Measurements from ENCODE around the gene PRDX5. TPM values are rescaled to one million over a fixed set of nuclear protein-coding genes. Genes with fewer than 3 reads are reported as not detected.

The PRDX5 gene
- total and polyA plus RNA-seq, 9 of the 15 experiments (the other 6 are each of a cell fraction or from before 2014, with no cell fraction given): 40.8 to 327 (median 204) TPM

DNA sequence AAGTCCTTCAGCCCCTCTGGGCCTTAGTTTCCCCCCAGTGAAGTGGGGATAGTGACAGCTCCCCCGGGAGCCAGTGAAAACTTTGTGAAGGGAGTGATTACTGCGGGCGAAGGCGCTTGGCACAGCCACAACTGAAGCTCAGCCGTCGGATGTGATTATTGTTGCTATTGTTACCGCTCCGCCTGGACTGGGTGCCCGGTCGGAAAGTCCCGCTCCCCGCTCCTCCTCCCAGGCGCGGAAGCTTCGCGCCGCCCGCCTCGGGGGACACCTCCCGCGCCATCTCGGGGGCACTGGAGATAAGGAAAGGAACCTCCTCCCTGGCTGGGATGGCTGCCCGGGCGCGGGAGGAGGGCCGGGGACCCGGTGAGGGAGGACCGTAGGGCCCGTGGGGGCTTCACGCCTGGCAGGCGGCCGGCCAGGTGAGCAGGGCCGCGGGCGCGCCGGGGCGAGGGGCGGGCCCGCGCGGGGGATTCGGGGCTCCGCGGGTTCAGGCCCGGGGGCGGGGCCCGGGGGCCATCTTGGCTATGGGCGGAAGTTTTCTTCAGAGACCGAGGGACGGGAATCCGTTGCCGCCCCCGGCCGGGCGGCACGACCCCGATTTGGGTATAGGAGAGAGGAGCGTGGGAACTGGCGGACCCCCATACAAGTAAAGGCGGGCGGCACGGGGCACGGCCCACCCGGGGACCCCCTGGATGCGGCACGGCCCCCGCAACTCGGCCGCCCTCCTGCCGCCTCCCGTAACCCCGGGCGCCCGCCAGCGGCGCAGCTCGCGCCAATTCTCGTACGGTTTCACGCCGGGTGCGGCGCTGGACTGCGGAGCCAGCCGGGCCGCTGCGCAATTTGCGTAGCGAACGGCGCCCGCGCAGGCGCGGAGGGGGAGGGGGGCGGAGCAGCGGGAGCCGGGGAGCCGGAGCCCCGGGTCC is 32.7 kb upstream of the PRDX5 start, which contains the start of gene GPR137 (continued):
- TF ChIP-seq, protein P1, sequence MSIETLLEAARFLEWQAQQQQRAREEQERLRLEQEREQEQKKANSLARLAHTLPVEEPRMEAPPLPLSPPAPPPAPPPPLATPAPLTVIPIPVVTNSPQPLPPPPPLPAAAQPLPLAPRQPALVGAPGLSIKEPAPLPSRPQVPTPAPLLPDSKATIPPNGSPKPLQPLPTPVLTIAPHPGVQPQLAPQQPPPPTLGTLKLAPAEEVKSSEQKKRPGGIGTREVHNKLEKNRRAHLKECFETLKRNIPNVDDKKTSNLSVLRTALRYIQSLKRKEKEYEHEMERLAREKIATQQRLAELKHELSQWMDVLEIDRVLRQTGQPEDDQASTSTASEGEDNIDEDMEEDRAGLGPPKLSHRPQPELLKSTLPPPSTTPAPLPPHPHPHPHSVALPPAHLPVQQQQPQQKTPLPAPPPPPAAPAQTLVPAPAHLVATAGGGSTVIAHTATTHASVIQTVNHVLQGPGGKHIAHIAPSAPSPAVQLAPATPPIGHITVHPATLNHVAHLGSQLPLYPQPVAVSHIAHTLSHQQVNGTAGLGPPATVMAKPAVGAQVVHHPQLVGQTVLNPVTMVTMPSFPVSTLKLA (conservative IDR thresholded peaks at IDR 0.05): peak in 1 of 2 experiments; percentile 45; a peak in 1 of 4 replicates
- TF ChIP-seq FOSL1 (tag; conservative IDR thresholded peaks at IDR 0.05) (peak; percentile 46), WHSC1 (IDR thresholded peaks at IDR 0.05; ENCODE audit: low read length) (no peak), L3MBTL2 (IDR thresholded peaks at IDR 0.05) (peak; percentile 68), NCOA1 (IDR thresholded peaks at IDR 0.05; ENCODE audit: low read depth) (0 out of 2 replicates have a peak, but pooled peaks have one; percentile 22), RCOR1 (IDR thresholded peaks at IDR 0.05; ENCODE audit: borderline replicate concordance in 1 of 2, low read depth in 2 of 2, low read length in 2 of 2) (peak in 1 of 2 experiments; percentile 52; a peak in 1 of 4 replicates), RB1 (IDR thresholded peaks at IDR 0.05; ENCODE audit: low read depth) (peak; percentile 75), MTA1 (IDR thresholded peaks at IDR 0.05; ENCODE audit: borderline replicate concordance) (peak; percentile 86), MAZ (CRISPR knock-in tag; conservative IDR thresholded peaks at IDR 0.05 in 1 of 2, IDR thresholded peaks at IDR 0.05 in 1 of 2) (peak; percentile 32 to 75; a peak in 2 of 4 replicates), ZNF165 (CRISPR knock-in tag; IDR thresholded peaks at IDR 0.05; ENCODE audit: borderline replicate concordance) (no peak), SIX5 (IDR thresholded peaks at IDR 0.05; ENCODE audit: borderline replicate concordance in 1 of 2, insufficient read depth in 1 of 2, low read depth in 1 of 2, low read length in 2 of 2) (peak; percentile 80 to 89; a peak in 3 of 4 replicates), ARHGAP35 (IDR thresholded peaks at IDR 0.05; ENCODE audit: partially characterized antibody) (peak; percentile 95), TAF15 (IDR thresholded peaks at IDR 0.05; ENCODE audit: low read depth, low read length) (peak; percentile 99; the same call in 1 of the 2 replicates), RAD21 (CRISPR knock-in tag; conservative IDR thresholded peaks at IDR 0.05 in 1 of 2, IDR thresholded peaks at IDR 0.05 in 1 of 2) (0 out of 4 replicates have a peak, but pooled peaks of 1 of the 2 experiments have one; percentile 7), ZNF444 (CRISPR knock-in tag; IDR thresholded peaks at IDR 0.05) (peak; percentile 64; the same call in 1 of the 2 replicates), CBX8 (IDR thresholded peaks at IDR 0.05; ENCODE audit: borderline replicate concordance, extremely low read depth, low read depth, low read length, poor library complexity, severe bottlenecking) (no peak), CHD1 (IDR thresholded peaks at IDR 0.05; ENCODE audit: low read length) (peak; percentile 50), RBBP5 (IDR thresholded peaks at IDR 0.05; ENCODE audit: borderline replicate concordance, insufficient read depth, low read length, poor library complexity, severe bottlenecking) (peak; percentile 38), SIN3B (IDR thresholded peaks at IDR 0.05; ENCODE audit: low read depth) (0 out of 2 replicates have a peak, but pooled peaks have one; percentile 35), SAFB (IDR thresholded peaks at IDR 0.05; ENCODE audit: borderline replicate concordance, low read depth, low read length) (no peak), ZNF830 (CRISPR knock-in tag; IDR thresholded peaks at IDR 0.05) (0 out of 2 replicates have a peak, but pooled peaks have one; percentile 37), PHF8 (IDR thresholded peaks at IDR 0.05; ENCODE audit: borderline replicate concordance, low read length) (peak; percentile 62; the same call in 1 of the 2 replicates), ZNF253 (CRISPR knock-in tag; conservative IDR thresholded peaks at IDR 0.05) (no peak)
- TF ChIP-seq, protein P2, sequence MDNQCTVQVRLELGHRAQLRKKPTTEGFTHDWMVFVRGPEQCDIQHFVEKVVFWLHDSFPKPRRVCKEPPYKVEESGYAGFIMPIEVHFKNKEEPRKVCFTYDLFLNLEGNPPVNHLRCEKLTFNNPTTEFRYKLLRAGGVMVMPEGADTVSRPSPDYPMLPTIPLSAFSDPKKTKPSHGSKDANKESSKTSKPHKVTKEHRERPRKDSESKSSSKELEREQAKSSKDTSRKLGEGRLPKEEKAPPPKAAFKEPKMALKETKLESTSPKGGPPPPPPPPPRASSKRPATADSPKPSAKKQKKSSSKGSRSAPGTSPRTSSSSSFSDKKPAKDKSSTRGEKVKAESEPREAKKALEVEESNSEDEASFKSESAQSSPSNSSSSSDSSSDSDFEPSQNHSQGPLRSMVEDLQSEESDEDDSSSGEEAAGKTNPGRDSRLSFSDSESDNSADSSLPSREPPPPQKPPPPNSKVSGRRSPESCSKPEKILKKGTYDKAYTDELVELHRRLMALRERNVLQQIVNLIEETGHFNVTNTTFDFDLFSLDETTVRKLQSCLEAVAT (IDR thresholded peaks at IDR 0.05): no peak
